ENCODE measurements around the gene SLC36A4. TPM values are rescaled to one million over a fixed set of nuclear protein-coding genes. Genes with fewer than 3 reads are reported as not detected.
"Not testable (repeated sequence)": the region's sequence is repeated elsewhere in the genome, so short reads cannot be mapped to it uniquely, and the experiment has no call there.

SLC36A4 gene
- polyA plus RNA-seq, 1 donor = 28.5 TPM

DNA sequence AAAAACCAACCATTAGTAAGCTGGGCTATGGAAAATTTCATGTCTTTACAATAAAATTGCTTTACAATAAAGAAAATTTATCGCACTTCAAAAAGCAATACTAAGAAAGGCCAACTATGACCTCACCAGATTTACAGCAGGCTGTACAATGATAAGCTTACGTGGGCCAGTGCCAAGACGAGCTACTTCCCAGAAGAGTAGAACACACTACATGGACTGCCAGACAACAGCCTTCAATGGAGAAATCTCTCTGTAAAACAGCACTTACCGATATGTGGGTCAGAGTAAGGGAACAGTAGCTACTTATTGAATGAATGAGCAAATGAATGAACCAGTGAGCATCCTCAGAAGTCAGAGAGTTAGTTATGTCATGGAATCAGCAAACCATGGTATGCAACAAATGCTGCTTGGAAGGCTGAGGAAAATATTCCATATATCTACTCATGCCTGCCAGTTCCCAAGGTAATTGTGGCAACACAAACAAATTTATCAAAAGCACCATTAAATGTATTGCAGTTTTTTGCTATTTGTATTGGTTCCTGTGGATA is 74.4 kb downstream of the SLC36A4 start:
- DNase-seq = no peak

DNA sequence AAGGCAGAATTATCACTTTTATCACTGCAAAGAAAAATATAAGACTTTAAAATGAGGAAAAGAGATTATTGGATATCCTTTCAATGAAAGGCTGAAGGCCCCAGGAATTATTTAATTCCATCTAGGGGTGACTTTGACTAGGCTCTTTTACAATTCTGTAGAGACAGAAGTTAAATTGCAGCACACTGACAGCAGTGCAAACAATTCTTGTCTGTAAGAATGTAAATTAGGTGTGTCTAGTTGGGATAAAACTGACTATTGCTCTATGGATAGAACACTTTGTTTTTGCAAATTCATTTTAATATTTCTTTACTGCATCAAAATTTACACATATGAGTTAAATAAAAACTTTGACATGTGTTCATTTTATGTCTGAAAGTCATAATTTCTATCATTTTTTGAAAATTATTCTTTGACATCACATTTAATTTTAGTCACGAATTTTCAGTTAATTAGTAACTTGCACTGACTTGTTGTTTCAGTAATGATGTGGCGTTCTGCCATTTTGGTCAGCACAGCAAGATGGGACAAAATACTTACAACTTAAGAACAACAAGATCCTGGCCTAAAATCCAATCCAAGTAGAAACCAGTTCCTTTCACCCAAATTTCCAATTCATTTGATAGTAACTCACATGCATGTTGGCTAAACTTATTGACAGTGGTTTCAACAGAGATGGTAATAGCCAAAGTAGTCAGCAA is 75.1 kb downstream of the SLC36A4 start:
- no peak for DNase-seq

DNA sequence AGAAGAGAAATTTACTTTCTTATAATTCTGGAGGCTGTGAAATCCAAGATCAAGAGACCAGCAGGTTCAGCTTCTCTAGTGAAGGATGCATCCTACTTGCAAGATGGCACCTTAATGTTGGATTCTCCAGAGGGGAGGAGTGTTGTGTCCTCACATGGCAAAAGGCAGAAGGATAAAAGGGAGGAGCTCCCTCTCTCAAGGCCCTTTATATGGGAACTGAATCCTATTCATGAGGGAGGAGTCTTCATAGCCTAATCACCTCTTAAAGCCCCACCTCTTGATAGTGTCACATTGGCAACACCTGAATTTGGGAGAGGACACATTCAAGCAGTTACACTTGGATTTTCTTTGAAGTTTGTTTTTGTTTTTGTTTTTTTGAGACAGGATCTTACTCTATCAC is 79.5 kb downstream of the SLC36A4 start:
- DNase-seq = no peak

DNA sequence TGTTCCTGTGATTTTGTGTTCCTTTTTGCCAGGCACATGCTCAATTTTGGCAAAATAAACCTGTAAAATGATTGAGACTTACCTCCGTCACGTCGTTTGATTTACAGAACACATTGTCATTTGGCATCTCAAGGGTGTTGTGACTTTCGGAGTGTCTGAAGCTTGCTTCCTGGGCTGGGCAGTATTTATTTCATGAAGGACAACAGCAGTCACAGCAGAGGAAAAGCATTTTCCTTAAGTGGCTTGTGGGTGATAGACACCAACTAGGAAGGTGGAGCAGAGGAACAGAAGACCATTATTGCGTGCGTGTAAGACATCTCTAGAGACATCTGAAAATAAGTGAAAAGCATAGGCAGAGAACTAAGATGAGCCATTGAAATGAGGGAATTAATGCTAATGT is 80.2 kb downstream of the SLC36A4 start:
- DNase-seq = no peak

DNA sequence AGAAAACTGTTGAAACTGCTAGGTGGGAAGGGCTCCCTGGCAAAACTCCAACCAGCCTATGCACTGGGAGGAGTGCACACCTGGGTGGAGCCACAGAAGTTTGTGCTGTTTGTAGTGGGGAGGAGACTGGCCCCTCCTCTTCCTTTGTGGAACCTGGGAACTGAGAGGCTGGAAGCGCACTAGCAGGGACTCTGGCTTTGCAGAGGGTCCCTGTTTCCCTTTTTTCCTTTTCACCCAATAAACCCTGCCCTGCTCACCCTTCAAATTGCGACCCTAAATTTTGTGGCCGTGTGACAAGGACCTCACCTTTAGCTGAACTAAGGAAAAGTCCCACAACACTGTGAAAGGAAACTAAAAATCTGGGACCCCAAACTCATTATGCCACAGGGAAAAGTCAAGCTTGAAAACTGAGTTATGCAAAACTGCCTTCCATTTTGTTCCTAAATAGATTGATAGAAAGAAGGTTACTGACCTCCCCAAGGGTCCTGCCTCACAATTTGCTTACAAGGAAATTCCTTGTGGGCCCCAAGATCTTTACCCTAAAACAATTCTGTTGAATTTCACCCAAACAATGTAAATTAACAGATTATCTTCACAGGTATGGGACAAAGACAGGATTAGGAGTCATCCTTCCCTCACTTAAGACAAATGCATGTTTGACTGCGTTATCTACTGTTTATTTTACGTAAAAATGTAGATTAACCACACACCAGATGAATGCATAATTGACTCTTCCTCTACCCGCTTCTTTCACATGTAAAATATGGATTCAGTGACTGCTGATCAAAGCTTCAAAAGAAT is 81.0 kb downstream of the SLC36A4 start:
- no peak for DNase-seq

DNA sequence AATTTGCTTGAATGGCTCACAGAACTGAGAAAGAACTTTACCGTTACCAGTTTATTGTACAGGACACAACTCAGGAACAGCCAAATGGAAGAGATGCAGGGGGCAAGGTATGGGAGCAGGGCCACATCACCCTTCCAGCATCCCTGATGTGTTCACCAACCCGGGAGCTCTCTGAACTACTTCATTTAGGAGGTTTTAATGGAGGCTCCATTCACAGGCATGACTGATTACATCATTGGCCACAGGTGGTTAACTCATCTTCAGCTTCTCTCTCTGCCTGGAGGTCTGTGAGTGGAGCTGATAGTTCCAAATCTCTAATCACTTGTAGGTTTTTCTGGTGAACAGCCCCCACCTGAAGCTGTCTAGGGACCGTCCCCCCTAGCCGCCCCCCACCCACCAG is 83.5 kb downstream of the SLC36A4 start:
- no peak for DNase-seq

DNA sequence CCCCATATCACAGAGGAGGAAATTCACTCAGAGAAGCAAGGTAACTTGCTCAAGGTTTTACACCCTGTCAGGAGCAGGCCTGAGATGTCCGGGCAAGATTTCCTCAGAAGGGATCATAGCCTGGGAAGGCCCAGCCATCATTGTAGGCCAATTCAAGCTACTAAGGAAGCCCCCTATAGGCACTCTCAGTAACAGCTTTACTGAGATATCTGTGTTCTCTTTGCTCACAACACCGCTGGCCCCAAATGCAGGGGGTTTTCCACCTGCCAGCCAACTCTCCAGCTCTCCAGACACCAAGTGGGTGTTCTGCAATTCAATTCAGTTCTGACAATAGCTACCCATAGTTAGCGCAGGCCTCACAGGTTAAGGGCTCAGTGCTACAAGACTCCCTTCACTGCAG is 84.0 kb downstream of the SLC36A4 start:
- no peak for DNase-seq

DNA sequence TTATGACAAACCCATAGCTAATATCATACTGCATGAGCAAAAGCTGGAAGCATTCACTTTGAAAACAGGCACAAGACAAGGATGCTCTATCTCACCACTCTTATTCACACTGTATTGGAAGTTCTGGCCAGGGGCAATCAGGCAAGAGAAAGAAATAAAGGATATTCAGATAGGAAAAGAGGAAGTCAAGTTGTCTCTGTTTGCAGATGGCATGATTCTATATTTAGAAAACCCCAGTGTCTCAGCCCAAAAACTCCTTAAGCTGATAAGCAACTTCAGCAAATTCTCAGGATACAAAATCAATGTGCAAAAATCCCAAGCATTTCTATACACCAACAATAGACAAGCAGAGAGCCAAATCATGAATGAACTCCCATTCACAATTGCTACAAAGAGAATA is 86.6 kb downstream of the SLC36A4 start:
- DNase-seq = not testable (repeated sequence)

DNA sequence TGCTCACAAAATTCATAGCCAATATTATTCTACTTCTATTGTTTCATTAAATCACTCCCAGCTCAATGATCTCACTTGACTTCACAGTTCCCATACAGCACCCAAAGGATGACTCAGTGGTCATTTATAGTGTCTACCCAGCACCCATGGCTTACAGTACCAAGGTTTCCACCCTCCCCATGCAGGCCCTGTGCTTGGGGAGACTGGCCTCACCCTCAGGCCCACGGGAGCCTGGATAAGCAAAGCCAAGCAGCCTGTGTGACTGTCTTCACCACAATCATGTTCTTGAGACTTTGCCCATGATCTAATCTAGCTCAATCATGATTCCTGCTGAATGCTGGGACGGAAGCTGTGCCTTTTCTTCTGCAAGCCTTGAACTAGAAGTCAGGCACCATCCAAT is 97.6 kb downstream of the SLC36A4 start:
- DNase-seq = no peak

DNA sequence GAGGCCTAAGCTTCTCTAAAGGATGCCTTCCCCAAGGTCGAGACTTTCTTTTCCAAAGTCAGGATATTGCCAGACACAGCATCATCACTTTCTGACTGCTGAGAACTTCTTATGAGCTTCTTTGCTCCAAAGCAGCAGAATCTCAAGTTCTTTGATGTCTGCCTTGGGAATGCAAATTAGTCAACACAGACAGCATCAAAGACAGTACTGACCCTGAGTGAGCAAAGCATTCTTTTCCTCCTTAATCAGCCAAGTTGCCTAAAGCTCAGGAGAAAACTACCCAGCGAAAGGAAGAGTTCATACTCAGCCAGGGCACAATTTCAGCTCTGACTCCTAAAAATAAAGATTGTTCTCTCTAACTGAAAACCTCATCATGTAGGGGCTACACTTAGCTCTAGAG is 98.0 kb downstream of the SLC36A4 start:
- DNase-seq = no peak

Other genes with a start within 250 kb of the SLC36A4 start
- not detected for gene MTNR1B, start 228.3 kb downstream of the SLC36A4 start, polyA plus RNA-seq (ENCODE audit: insufficient read length)
- 1.4 TPM for gene DEUP1, start 132.8 kb upstream of the SLC36A4 start, polyA plus RNA-seq (ENCODE audit: insufficient read length)

Measured in left kidney (tissue), 2 donors.